EL (cell line): ENCODE data around the gene GPS1.

Experiments used
- DNase-seq: peaks from one replicate; pipeline ENCODE4 v3.0.0-alpha.2; 2016

The GPS1 gene

DNA sequence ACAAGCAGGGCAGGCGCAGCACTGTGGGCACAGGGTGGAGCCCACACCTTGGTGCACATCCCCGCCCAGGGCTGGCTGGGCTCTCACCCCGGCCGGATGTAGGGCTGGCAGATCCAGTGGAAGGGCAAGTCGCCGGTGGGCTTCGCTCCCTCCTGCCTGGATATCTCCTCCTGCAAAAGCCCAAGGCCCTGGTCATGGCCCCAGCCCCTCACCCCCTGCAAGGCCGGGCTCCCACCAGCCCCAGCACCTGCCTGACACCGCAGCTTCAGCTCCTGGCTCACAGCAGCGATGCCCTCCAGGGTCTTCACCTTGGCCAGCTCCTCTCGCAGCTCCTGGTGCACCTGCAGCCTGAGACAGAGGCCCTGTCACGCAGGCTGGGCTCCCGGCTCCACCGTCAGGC lies 8.9 kb downstream of the GPS1 start:
- DNase-seq = no peak

DNA sequence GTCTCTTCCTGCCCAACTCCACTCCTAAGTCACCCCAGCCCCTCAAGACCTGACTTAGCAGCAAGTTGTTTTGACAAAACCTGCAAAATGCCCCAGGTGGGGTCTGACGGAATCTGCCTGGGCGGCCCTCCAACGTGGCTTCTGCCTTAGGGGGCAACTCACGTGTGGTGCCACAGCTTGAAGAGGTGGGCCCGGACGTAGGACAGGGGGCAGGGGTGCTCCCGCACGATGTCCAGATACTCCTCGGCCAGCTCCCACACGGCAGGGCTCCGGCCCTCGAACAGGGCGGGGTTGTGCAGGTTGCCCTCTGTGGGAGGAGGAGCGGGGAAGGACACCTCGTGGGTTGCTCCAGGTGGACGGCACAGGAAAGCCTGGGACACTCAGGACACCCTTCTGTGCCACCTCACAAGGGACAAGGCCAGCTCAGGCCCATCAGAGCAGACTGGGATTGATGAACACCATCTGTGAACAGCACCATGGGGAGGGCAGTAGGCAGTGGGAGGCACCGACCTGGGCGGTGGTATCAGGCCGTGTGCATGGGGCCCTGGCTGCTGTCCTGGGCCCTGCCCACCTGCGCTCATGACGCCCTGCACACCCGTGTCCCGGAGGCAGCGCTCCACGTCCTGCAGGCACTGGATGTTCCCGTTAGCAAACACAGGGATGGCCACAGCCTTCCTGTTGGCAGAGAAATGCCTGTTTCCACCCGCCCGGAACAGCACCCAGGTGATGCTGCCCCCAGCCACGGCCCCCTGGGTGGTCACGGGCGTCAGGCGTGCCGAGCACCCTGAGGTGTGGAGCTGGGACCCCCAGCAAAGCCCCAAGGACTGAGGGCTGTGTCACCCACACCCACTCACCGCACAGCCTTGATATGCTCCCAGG lies 9.6 kb downstream of the GPS1 start:
- DNase-seq = no peak

DNA sequence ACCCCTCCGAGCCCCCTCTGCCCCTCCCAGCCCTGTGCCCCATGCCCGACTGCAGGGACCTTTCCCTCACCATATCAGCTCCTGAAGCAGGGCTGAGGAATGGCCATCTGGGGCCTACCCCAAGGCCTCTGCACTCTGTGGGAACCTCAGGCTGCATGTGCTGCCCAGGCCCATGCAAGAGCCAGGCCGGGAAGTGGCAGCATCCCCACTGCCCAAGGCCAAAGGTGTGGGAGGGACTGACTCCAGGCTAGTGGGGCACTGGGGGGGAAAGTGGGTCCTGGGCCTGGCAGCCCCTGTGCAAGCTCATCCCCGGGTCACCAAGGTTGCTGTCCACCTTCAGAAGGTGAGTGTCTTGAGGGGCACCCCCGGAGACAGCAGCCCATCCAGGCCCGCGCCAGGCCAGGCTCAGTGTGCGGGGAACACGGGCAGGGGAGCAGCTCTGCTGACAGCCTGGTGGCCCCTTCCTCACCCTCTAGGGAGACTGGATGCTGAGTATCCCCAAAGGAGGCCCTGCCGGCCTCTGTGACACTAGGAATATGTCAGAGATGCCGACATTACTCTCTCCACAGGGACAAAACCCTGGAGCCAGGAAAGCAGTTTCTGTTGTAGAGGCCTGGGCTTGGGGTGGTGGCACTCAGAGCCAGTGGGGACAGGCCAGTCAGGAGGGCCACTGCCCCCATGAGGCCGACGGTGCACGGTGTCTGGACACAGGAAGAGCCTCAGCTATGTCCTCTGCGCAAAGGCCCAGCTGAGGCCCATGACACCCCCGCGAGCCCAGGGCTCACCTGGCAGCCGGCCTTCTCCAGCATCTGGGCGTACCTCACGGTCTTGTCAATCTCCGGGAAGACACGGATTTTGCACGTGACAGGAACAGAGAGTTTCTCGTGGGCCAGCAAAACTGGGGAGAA lies 10.6 kb downstream of the GPS1 start:
- DNase-seq = no peak

- no peak for DNase-seq
Observed at GRCh38 chr17:82062984-82063368, 11.3 kb downstream of the GPS1 start.

DNA sequence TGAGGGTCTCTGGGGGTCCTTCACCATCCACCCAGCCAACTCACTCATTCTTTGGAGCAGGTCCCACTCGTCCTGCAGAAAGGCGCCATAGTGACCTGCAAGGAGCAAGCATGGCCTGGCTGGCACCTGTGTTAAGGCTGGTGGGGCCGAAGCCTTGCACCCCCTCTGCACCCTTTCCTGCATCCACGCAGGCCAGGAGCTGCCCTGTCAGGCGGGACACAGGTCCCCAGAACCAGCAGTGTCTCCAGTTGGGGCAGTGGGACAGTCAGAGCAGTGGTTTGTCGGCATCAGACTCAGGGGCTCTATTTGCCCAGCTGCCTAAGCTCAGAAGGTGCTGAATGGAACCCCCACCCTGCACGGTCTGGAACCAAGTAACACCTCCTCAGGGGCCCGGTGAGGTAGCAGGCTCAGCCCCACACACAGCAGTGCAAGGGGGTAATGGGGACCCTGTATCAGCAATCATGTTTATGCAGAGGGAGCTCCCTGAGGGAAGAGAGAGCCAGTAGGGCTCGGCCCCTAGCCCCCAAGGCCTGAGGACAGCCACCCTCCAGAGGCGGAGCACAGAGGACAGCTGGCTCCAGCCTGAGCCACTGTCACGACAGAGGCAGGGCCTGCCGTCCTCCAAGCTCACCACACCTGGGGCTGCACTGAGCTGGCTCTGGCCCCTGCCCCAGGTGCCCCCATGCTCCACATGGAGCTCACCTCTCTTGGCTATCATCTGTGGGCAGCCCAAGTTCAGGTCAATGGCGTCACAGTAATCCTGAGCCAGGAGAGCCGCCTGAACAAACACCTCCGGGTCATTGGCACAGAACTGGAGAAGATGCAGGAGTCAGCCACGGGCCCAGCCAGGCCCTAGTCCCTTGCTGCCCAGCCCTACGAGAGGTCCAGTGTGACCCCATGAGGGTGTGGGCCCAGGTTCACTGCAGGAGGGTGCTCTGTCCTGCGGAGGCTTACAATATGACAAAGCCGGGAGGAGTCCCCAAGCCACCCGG lies 12.0 kb downstream of the GPS1 start:
- no peak for DNase-seq

DNA sequence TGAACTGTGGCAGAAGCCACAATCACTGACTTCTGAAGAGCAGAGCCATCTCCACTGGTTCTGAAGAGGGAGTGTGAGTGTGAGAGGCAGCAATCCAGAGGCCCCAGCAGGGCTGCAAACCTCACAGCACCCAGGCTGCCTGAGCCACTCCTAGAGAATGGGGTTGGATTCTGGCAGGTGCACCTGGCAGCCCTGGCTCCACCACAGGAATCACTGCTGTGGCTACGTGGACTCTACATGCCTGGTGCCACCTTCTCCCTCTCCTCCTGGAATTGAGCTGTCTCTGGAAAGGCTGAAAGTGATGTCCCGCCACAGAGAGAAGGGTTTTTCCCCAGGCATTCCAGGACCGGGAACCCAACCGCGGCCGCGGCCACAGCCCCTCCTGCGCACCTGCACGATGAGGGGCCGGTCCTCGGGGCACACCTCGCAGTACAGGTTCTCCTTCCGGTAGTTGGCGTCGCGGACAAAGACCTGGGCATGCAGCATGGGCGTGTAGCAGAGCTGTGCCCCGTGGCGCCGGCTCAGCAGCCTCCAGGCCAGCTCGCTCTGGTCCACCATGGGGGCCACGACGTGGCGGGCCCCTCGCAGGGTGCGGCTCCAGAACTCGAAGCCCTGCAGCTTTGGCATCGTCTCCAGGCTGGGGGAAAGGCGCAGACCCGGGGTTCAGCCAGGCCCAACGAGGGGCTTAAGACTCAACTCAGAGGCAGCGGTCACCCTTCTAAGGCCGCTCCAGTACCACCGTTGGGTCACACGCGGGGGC lies 12.9 kb downstream of the GPS1 start:
- no peak for DNase-seq

DNA sequence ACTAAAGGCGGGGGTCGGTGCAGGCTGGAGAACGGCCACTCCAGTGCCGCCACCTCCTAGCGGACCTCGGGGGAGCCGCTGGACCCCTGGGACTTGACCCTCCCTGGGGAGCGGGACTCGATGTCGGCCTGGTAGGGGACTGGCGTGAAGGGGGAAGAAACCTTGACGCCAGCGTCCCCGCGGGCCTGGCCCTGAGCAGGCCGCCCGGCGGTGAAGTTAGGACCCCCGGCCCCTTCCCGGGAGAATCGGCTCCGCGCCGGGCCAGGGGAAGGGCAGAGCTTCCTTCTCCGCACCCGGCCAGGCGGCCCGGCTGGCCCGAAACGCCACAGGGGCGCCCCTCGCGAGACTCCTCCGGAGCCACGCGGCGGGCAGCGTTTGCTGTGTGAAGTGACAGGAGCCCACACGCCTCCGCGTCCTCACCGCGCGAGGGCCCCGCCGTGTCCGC lies 13.5 kb downstream of the GPS1 start:
- DNase-seq = peak; percentile 34

GRCh38 chr17:82065638-82066303 lies 14.1 kb downstream of the GPS1 start, which contains the start of gene DUS1L:
DUS1L (minus strand) TSS chr17:82065804; CDS start chr17:82065059, 745 bp downstream.
- peak; percentile 43 for DNase-seq

GRCh38 chr17:82070611-82071010 lies 18.9 kb downstream of the GPS1 start:
- no peak for DNase-seq

- no peak for DNase-seq
Observed at GRCh38 chr17:82072827-82073226, 21.1 kb downstream of the GPS1 start.

- no peak for DNase-seq
Observed at GRCh38 chr17:82073446-82073845, 21.7 kb downstream of the GPS1 start.

- no peak for DNase-seq
Observed at GRCh38 chr17:82076018-82076784, 24.5 kb downstream of the GPS1 start.

GRCh38 chr17:82076785-82077591 lies 25.3 kb downstream of the GPS1 start:
- no peak for DNase-seq

DNA sequence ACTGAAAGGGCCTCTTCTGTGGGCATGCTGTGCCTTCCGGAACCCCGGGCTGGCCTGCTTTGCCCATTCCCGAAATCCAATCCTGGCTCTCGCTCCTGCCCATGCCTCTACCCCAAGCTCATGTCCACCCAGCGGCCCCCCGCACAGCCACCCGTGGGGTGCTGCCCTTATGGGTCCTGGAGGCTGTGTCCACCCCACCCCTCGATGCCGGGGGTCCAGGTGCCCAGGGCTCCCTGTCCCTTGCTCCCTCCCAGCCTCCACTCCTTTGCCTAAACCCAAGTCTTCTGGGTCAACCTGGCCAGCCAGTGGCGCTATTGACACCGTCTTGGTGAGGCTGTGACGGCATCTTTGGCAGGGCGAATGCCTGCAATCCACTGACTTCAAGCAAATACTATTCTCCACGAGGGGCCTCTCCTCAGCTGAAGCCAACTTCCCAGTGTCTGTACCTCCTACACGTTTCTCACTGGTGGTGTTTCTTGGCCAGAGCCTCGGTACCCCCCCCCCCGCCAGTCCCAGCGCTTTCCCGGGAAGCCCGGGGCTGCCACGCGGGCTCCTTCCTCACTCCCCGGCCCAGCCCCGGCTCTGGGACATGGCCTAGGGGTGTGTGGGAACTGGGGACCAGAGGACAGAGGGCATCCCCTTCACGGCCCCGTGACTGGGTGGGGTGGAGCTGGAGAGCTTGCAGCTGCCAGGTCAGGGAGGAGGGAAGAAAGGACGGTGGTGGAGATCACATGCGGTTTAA lies 26.1 kb downstream of the GPS1 start:
- DNase-seq = no peak

DNA sequence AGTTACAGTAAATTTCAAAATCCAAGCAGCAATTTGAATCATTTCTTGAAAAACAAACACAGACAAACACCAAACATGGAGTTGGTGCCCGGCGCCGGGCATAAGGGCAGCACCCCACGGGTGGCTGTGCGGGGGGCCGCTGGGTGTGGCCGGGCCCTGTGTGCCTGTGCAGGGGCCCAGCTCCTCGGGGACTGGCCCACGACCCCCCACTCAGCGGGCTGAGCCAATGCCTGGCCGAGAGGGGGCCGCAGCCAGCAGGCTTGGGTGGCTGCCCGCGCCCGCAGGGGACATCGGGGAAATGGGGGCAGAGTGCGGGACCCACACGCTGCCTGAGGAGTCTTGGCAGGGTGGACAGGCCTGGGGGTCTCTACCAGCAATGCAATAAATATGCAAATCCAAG lies 26.7 kb downstream of the GPS1 start:
- DNase-seq = no peak

DNA sequence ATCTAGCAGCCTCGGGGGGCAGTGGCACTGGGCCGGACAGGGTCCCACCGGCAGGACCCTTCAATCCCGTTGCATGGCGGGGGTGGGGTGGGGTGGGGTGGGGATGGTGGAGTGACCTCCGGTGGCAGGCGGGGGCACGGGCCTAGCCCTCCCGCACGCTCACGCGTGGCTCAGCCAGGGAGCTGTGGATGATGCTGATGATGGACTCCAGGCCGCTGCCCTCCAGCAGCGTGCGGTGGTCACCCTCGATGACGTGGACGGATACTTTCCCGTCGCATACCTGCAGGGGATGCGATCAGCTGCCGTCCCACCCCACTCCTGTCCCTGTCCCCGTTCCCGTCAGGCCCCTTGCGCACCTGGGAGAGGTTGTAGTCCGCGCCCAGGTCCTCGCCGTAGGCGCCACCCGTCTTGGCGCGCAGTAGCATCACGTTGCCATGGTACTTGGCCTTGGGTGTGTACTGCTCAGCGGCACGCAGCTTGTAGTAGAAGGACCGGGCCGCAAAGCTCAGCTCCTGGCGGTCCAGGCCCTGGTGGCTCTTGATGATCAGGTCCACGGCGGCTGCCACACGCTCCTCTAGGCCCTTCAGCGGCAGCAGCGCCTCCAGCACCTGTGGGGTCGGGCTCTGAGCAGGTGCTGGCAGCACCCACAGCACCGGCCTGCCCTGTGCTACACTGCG lies 27.4 kb downstream of the GPS1 start:
- DNase-seq = no peak

- DNase-seq = no peak
Observed at GRCh38 chr17:82080048-82080788, 28.5 kb downstream of the GPS1 start.
